Measurements from ENCODE around the gene DYSF.

DYSF gene

GRCh38 chr2:71678874-71679273 lies 225.5 kb downstream of the DYSF start:
- H3K4me1 Mint-ChIP-seq = no peaks in the 10 kb centered on the region
- no peaks in the 10 kb centered on the region for H3K27me3 Mint-ChIP-seq
- no peak overlapping the region for H3K4me3 Mint-ChIP-seq
- no peak overlapping the region for H3K27ac Mint-ChIP-seq
- H3K9me3 Mint-ChIP-seq = no peaks in the 10 kb centered on the region
- ATAC-seq = no peak
- no peaks in the 10 kb centered on the region for H3K36me3 Mint-ChIP-seq

- no peaks in the 10 kb centered on the region for H3K36me3 Mint-ChIP-seq
- H3K4me1 Mint-ChIP-seq = no peaks in the 10 kb centered on the region
- H3K9me3 Mint-ChIP-seq = no peaks in the 10 kb centered on the region
- no peaks in the 10 kb centered on the region for H3K27me3 Mint-ChIP-seq
- ATAC-seq = no peak
- no peak overlapping the region for H3K4me3 Mint-ChIP-seq
- H3K27ac Mint-ChIP-seq = no peak overlapping the region
Observed at GRCh38 chr2:71679491-71679890, 226.1 kb downstream of the DYSF start.

GRCh38 chr2:71680925-71681324 lies 227.6 kb downstream of the DYSF start:
- H3K4me1 Mint-ChIP-seq = no peaks in the 10 kb centered on the region
- ATAC-seq = no peak

GRCh38 chr2:71681626-71682025 lies 228.3 kb downstream of the DYSF start:
- no peaks in the 10 kb centered on the region for H3K4me1 Mint-ChIP-seq
- no peak for ATAC-seq
- no peak overlapping the region for H3K4me3 Mint-ChIP-seq
- H3K27ac Mint-ChIP-seq = no peak overlapping the region
- no peaks in the 10 kb centered on the region for H3K27me3 Mint-ChIP-seq
- H3K36me3 Mint-ChIP-seq = no peaks in the 10 kb centered on the region
- H3K9me3 Mint-ChIP-seq = no peaks in the 10 kb centered on the region

More at GRCh38 chr2:71680925-71681324, 227.6 kb downstream of the DYSF start:
- Mint-ChIP-seq H3K27ac (no peak overlapping the region), H3K27me3 (no peaks in the 10 kb centered on the region), H3K4me3 (no peak overlapping the region), H3K9me3 (no peaks in the 10 kb centered on the region), H3K36me3 (no peaks in the 10 kb centered on the region)

GRCh38 chr2:71682341-71682740 lies 229.0 kb downstream of the DYSF start:
- Mint-ChIP-seq H3K4me1 (no peaks in the 10 kb centered on the region), H3K36me3 (no peaks in the 10 kb centered on the region), H3K9me3 (no peaks in the 10 kb centered on the region), H3K4me3 (no peak overlapping the region), H3K27me3 (no peaks in the 10 kb centered on the region), H3K27ac (no peak overlapping the region)
- no peak for ATAC-seq

- no peaks in the 10 kb centered on the region for H3K36me3 Mint-ChIP-seq
- H3K27me3 Mint-ChIP-seq = no peaks in the 10 kb centered on the region
- no peaks in the 10 kb centered on the region for H3K4me1 Mint-ChIP-seq
- H3K4me3 Mint-ChIP-seq = no peak overlapping the region
- no peak for ATAC-seq
- no peak overlapping the region for H3K27ac Mint-ChIP-seq
- H3K9me3 Mint-ChIP-seq = peaks cover 4% of the 10 kb centered on the region
Observed at GRCh38 chr2:71683070-71683469, 229.7 kb downstream of the DYSF start.

GRCh38 chr2:71683666-71684065 lies 230.3 kb downstream of the DYSF start:
- H3K36me3 Mint-ChIP-seq = no peaks in the 10 kb centered on the region
- ATAC-seq = no peak

GRCh38 chr2:71684226-71685072 lies 231.1 kb downstream of the DYSF start:
- peaks cover 11% of the 10 kb centered on the region for H3K9me3 Mint-ChIP-seq
- no peaks in the 10 kb centered on the region for H3K4me1 Mint-ChIP-seq
- no peaks in the 10 kb centered on the region for H3K27me3 Mint-ChIP-seq
- H3K27ac Mint-ChIP-seq = no peak overlapping the region
- H3K36me3 Mint-ChIP-seq = no peaks in the 10 kb centered on the region
- H3K4me3 Mint-ChIP-seq = no peak overlapping the region
- ATAC-seq = no peak

More at GRCh38 chr2:71683666-71684065, 230.3 kb downstream of the DYSF start:
- Mint-ChIP-seq H3K9me3 (peaks cover 8% of the 10 kb centered on the region), H3K27ac (no peak overlapping the region), H3K27me3 (no peaks in the 10 kb centered on the region), H3K4me3 (no peak overlapping the region), H3K4me1 (no peaks in the 10 kb centered on the region)

GRCh38 chr2:71685073-71685848 lies 231.9 kb downstream of the DYSF start:
- H3K4me1 Mint-ChIP-seq = no peaks in the 10 kb centered on the region
- peaks cover 11% of the 10 kb centered on the region for H3K9me3 Mint-ChIP-seq
- H3K4me3 Mint-ChIP-seq = no peak overlapping the region
- no peaks in the 10 kb centered on the region for H3K36me3 Mint-ChIP-seq
- no peaks in the 10 kb centered on the region for H3K27me3 Mint-ChIP-seq
- no peak overlapping the region for H3K27ac Mint-ChIP-seq
- no peak for ATAC-seq

- Mint-ChIP-seq H3K4me1 (no peaks in the 10 kb centered on the region), H3K4me3 (no peak overlapping the region), H3K36me3 (no peaks in the 10 kb centered on the region), H3K27ac (no peak overlapping the region), H3K9me3 (peaks cover 15% of the 10 kb centered on the region), H3K27me3 (no peaks in the 10 kb centered on the region)
- no peak for ATAC-seq
Observed at GRCh38 chr2:71685941-71686611, 232.7 kb downstream of the DYSF start.

- Mint-ChIP-seq H3K36me3 (no peaks in the 10 kb centered on the region), H3K4me3 (no peak overlapping the region), H3K4me1 (no peaks in the 10 kb centered on the region), H3K9me3 (peaks cover 15% of the 10 kb centered on the region), H3K27ac (no peak overlapping the region), H3K27me3 (no peaks in the 10 kb centered on the region)
- ATAC-seq = no peak
Observed at GRCh38 chr2:71686781-71687180, 233.4 kb downstream of the DYSF start.

GRCh38 chr2:71687412-71687811 lies 234.1 kb downstream of the DYSF start:
- Mint-ChIP-seq H3K4me3 (no peak overlapping the region), H3K36me3 (no peaks in the 10 kb centered on the region), H3K27ac (no peak overlapping the region)

GRCh38 chr2:71688530-71688929 lies 235.2 kb downstream of the DYSF start:
- Mint-ChIP-seq H3K4me1 (no peaks in the 10 kb centered on the region), H3K9me3 (peaks cover 15% of the 10 kb centered on the region), H3K27ac (no peak overlapping the region), H3K36me3 (no peaks in the 10 kb centered on the region), H3K27me3 (no peaks in the 10 kb centered on the region), H3K4me3 (no peak overlapping the region)
- no peak for ATAC-seq

More at GRCh38 chr2:71687412-71687811, 234.1 kb downstream of the DYSF start:
- H3K9me3 Mint-ChIP-seq = peaks cover 15% of the 10 kb centered on the region
- no peak for ATAC-seq
- no peaks in the 10 kb centered on the region for H3K4me1 Mint-ChIP-seq
- H3K27me3 Mint-ChIP-seq = no peaks in the 10 kb centered on the region

- Mint-ChIP-seq H3K9me3 (peaks cover 15% of the 10 kb centered on the region), H3K27me3 (peaks cover 1% of the 10 kb centered on the region), H3K4me3 (no peak overlapping the region), H3K27ac (no peak overlapping the region), H3K4me1 (no peaks in the 10 kb centered on the region), H3K36me3 (no peaks in the 10 kb centered on the region)
- no peak for ATAC-seq
Observed at GRCh38 chr2:71689393-71689792, 236.0 kb downstream of the DYSF start.

Data from stimulated activated memory B cell treated with anti-CD40 and anti-IgM and Interleukin-4, amounts not matched to agents 10 μg/mL and 1 μg/mL and 100 μg/mL, for 72 hours (primary cell).